NCI-H524 treated with DMSO at 0.1 percent for 48 hours (cell line): ENCODE measurements around the gene MUC22.
"Not testable (repeated sequence)": the region's sequence is repeated elsewhere in the genome, so short reads cannot be mapped to it uniquely, and the experiment has no call there.

ENCODE experiments used
- DNase-seq: peaks from one replicate; lab custom pipeline; 2025; lab: John Stamatoyannopoulos, UW

Gene MUC22

GRCh38 chr6:30998785-30999184 lies 11.5 kb upstream of the MUC22 start:
- no peak for DNase-seq

GRCh38 chr6:31000067-31000860 lies 10.0 kb upstream of the MUC22 start:
- not testable (repeated sequence) for DNase-seq

- no peak for DNase-seq
Measured at GRCh38 chr6:31001281-31001888, 8.9 kb upstream of the MUC22 start.

GRCh38 chr6:31002471-31002870 lies 7.8 kb upstream of the MUC22 start:
- no peak for DNase-seq

GRCh38 chr6:31004794-31005193 lies 5.5 kb upstream of the MUC22 start:
- DNase-seq, result no peak

GRCh38 chr6:31005249-31006020 lies 4.8 kb upstream of the MUC22 start:
- DNase-seq, result no peak

GRCh38 chr6:31007694-31008093 lies 2.6 kb upstream of the MUC22 start:
- DNase-seq, result no peak

GRCh38 chr6:31008165-31008564 lies 2.1 kb upstream of the MUC22 start:
- DNase-seq, result no peak

GRCh38 chr6:31009731-31010130 lies 543 bp upstream of the MUC22 start:
- no peak for DNase-seq

GRCh38 chr6:31011153-31011552 lies 879 bp downstream of the MUC22 start:
- no peak for DNase-seq

GRCh38 chr6:31016659-31017299 lies 6.5 kb downstream of the MUC22 start:
- no peak for DNase-seq

- DNase-seq, result not testable (repeated sequence)
Measured at GRCh38 chr6:31017436-31017835, 7.2 kb downstream of the MUC22 start.

GRCh38 chr6:31020057-31020456 lies 9.8 kb downstream of the MUC22 start:
- no peak for DNase-seq

GRCh38 chr6:31020631-31021255 lies 10.5 kb downstream of the MUC22 start:
- DNase-seq, result not testable (repeated sequence)

- DNase-seq, result not testable (repeated sequence)
Measured at GRCh38 chr6:31021705-31022531, 11.6 kb downstream of the MUC22 start.

GRCh38 chr6:31025595-31025994 lies 15.3 kb downstream of the MUC22 start:
- no peak for DNase-seq

GRCh38 chr6:31031095-31031494 lies 20.8 kb downstream of the MUC22 start:
- no peak for DNase-seq

- no peak for DNase-seq
Measured at GRCh38 chr6:31033075-31033474, 22.8 kb downstream of the MUC22 start.

- DNase-seq, result no peak
Measured at GRCh38 chr6:31035862-31036497, 25.7 kb downstream of the MUC22 start.

GRCh38 chr6:31037169-31037568 lies 26.9 kb downstream of the MUC22 start:
- DNase-seq, result no peak

- no peak for DNase-seq
Measured at GRCh38 chr6:31037682-31038081, 27.4 kb downstream of the MUC22 start.
